HG03439 (cell line): ENCODE data around the gene ACAD8.
"Not testable (repeated sequence)": the region's sequence is repeated elsewhere in the genome, so short reads cannot be mapped to it uniquely, and the experiment has no call there.

Source experiments
- ATAC-seq: cut with Tn5 transposase; IDR thresholded peaks from one replicate; pipeline ENCODE4 v1.9.1; 2021; ENCODE audit warnings: mild to moderate bottlenecking, moderate library complexity; ENCODE audit not compliant: unreplicated experiment

The ACAD8 gene

DNA sequence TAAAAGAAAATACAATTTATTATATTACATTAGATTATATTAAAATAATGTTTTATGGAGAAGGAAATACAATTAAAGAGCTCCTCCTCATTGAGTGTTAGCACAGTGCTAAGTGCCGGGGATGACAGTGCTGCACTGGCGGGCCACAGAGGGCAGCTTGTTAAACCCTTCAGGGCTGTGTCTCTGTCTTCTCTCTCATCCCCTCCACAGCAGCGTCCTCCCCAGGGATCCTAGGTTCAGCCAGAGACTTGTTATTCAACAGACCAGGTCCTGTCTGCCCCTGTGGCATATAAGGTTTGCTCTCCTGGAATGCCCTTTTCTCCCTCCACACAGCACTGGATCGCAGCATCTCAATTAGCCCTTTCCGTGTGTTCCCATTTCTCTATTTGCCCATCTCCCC is 14.4 kb upstream of the ACAD8 start:
- no peak for ATAC-seq

DNA sequence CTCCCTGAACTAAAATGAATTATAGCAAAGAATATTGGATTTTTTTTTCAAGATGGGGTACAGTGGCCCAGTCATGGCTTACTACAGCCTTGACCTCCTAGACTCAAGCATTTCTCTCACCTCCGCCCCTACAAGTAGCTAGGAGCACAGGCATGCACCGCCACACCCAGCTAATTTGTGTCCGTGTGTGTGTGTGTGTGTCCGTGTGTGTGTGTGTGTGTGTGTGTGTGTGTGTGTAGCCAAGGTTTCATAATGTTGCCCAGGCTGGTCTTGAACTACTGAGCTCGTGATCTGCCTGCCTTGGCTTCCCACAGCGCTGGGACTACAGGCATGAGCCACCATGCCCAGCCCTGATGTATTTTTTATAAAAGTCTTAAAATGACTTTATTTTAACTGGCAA is 12.8 kb upstream of the ACAD8 start:
- ATAC-seq, result no peak

DNA sequence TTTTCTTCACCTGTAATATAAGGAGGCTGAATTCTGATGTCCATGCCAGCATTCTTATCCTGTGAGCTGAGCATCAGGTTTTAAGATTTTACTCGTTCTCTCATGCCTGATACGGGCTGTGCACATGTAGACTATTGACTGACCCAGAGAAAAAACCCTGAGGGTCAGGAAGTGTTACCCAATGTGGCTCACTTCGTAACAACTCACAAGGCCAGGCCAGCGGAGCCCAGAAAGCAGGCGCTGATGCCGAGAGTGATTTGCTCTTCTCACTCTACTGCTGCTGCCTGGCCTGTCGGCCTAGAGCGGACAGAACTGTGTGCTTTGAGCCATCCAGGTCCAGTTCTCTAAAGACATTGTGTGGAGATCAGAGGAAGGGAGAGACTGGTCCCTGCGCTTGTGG is 11.0 kb upstream of the ACAD8 start:
- no peak for ATAC-seq

DNA sequence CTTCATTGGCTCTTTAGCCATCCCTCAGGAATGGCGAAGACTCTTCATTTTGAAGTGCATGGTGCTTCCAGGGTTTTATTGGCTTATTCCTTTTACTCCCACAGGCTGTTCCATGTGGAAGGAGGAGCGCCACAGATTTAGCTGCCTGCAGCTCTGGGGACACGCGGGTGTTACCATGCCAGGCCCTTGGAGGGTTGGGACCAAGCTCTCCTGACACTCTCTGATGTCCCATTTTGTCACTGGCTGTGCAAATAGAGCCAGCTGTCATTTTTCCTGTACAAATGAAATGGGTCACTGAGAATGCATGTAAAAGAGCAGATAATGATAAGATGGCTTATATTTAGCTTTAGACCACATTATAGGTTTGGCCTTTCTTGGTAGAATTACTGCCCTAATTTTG is 9.5 kb upstream of the ACAD8 start:
- ATAC-seq, result no peak

DNA sequence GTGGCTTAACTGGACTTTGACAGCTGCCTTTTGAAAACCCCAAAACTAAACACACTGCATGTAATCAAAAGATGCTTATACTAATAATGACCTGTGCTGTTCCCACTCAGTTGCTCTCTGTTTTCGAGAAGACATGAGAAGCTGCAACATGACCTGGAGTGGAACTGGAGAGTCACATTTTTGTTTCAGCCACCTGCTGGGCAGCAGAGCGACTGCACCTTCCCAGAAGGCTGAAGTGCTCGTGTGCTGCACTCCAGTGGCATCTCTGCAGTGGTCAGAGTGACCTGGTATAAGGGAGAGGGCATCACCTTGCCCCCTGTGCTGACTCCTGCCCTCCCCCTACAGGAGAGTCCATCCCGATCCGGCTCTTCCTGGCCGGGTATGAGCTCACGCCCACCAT is 8.8 kb upstream of the ACAD8 start:
- ATAC-seq, result peak; percentile 74

DNA sequence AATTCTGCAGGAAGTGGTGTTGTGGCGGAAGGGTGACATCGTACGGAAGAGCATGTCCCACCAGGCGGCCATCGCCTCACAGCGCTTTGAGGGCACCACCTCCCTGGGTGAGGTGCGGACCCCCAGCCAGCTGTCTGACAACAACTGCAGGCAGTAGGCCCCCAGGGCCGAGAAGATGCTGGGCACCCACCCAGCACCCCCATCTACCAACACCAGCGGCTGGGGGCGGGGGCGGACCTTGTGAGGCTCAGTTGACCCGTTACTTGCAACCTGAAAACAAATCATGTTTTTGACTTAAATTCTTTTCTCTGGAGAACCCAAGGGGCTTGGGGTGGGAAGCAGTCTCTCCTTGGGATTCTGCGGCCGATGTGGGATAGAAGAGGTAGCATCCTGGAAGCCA is 7.9 kb upstream of the ACAD8 start:
- ATAC-seq, result no peak

DNA sequence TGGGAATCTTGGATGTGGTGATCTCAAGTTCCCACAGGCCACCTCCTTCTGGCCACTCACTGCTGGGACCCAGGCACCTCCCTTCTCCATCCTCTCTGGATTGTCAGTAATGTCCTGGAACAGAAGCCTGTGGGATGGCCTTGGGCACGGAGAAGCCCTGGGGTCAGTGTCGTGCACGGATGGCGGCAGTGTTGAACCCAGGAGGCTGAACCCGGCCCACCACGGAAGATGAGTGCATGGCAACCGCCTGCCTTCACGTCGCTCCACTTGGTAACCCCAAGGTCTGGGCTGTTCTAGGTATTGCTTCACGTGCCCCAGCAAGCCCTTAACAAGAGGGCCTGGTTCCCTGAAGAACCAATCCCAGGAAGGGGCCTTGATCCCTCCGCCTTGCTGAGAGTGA is 7.3 kb upstream of the ACAD8 start:
- no peak for ATAC-seq

DNA sequence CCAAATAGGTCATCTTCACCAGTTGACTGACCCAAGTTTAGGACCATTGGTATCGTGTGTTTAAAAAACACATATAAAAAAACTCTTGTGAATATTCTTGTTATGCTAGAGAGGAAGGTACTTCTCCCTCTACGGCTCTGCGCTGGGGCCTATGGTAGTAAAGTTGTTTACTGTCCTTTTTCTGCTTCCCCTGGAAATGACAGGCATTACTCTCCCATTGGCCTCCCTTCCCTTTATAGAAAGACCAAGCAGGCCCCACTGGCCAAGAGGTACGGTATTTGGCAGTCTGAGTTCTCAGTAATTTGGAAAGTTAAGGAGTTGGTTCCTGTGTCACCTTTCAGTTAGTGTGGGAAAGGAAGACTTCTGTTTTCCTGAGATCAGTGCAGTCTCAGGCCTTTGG is 6.7 kb upstream of the ACAD8 start:
- no peak for ATAC-seq

DNA sequence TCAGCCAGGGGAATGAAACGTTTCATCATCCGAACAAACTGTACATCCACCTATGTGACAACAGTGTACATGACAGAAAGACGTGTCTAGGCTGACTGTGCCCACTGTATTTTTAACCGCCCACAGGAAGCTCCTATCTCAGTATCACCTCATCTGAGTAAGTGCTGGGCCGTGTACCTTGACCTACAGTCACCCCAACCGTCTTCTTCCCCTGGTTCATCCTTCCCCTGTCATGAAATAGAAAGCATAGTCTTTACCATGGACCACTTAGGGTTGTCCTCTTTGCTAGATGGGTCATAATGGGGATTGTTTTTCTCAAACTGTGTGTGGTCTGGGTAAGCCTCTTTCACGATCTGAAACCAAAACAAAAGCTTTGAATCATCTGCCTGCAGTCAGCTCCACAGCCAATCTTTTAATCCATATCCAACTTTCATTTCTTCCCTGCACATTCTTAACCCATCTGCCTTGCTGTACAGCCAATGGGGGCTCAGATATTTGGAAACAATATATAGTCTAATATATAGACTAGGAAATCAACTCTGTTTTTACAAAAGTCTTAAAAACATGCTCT is 4.4 kb upstream of the ACAD8 start:
- no peak for ATAC-seq

DNA sequence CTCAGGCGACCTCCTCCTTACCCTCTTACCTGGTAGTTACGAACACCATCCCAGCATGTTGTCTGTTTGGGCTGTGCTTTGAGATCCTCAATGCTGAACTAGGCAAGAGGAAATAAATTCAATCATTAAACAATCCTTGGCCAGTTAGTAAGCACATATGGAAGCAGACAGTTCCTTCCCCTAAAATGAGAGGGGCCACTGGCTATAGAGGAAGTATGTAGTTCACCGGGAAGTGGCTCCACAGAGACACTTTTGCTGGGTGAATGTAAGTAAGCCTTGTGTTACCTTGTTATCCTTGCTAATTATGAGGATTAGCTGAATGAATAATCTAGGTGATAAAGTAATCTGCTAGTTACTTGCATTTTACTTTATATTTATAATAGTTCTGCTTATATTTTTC is 3.1 kb upstream of the ACAD8 start:
- no peak for ATAC-seq

DNA sequence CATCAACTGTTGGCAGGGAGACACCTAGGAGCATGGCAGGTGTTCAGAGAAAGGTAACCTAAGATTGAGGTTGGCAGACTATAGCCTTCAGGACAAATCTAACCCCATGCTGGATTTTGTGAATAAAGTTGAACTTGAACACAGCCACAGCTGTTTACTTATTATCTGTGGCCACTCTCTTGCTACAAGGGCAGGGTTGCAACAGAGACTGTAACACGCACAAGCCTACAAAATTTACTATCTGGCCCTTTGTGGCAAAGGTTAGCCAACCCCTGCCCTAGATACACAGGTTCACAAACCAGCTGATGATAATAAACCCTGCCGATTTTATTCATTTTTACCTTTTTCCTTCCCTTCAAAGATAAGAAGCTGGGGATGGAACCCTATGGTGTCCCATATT is 2.7 kb upstream of the ACAD8 start:
- no peak for ATAC-seq

DNA sequence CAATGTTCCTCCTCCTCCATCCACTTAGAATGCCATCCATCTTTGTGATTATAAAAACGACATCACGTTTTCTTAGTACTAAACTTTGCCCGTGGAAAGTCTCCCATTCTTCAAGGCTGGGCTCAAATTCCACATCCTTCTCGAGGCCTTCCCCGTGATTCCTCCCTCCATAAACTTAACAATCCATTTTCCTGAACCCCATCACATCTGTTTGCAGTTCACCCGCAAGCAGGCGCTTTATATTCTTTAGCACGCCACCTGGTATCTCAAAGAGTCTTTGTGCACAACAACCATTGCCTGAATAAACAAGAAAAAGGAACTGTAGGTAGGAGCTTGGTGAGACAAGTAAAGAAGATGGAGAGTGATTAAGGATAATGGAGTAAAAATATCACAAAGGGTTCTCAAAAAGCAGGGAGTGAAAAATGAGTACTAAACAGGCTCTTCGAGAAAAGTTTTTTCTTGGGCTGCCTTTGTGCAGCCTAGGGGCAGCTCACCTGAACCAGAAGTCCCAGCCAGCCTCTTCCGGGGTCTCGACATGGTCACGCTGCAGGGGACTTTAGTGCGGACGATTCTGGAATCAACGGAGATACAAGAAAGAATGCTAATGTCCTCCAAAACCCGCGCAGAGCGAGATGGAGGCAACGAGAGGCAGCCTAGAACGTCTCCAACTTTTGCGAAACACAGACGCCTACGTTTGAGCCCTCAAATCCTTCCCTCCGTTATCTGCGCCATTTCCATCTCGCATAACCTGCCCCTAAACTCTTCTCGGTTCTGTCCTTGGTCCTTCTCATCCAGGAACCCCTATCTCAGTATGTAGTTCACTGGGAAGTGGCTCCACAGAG is 801 bp upstream of the ACAD8 start:
- peak; percentile 24 for ATAC-seq

DNA sequence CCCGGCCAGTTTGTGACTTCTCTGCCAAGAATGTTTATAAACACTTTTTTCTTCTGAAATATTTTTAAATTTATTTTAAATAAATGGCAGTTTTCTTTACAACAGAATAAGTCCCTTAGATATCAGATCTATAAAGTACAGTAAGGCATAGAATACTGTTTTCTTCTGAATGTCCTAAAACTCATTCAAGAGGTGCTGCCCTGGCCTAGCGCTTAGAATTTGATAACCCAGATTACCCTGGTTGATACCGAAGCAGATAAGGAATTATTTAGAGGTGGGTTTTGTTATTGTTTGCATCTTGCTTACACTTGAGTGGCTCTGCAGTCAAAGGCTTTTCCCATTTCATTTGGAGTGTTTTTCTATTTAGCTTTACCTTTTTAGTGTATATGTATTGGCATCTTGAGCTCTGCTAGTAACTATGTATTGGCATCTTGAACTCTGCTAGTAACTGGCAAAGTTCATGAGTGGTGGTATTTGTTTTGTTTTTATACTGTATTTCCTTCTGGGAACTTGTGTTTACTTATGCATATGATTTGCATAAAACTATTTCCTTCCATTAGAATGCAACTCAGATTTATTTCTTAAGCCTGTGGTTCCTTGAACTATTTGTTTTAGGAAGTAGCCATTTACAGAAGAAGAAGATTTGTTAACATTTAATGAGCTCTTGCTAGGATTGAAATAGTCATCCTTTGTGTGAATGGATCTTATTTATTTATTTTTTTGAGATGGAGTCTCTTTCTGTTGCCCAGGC is 1.2 kb downstream of the ACAD8 start:
- ATAC-seq, result no peak

DNA sequence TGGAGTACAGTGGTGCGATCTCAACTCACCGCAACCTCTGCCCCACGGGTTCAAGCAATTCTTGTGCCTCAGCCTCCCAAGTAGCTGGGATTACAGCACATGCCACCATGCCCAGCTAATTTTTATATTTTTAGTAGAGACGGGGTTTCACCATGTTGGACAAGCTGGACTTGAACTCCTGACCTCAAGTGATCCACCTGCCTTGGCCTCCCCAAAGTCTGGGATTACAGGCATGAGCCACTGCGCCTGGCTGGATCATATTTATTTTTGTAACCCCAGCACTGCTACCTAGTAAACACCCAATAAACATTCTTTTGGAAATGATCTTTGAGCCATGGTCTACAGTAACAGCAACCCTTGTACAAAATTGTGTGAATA is 1.8 kb downstream of the ACAD8 start:
- not testable (repeated sequence) for ATAC-seq

DNA sequence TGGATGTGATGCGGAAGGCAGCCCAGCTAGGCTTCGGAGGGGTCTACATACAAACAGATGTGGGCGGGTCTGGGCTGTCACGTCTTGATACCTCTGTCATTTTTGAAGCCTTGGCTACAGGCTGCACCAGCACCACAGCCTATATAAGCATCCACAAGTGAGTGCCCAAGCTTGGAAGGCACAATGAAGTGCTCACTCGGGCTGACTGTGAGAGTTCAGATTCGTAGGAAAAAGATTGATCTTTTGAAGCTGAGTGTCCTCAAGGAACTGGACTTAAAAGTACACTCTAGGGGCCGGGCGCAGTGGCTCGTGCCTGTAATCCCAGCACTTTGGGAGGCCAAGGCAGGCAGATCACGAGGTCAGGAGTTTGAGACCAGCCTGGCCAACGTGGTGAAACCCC is 3.7 kb downstream of the ACAD8 start:
- no peak for ATAC-seq

DNA sequence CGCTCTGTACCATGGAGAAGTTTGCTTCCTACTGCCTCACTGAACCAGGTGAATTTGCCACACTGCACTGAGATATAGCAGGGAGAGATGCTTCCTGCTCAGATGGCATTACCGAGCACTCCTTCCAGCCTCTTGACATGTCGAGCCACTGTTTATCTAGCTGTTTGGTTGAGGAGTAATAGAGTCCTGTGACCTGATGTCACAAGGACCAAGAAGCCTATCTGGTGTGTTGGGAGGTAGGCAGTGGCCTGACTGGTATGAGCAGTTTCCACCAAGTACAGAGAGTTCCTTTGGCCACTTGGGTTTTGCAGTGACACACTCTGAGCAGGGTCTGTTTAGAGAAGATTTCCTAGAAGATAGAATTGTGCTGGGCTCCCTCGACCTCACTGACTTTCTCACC is 5.2 kb downstream of the ACAD8 start:
- ATAC-seq, result no peak

DNA sequence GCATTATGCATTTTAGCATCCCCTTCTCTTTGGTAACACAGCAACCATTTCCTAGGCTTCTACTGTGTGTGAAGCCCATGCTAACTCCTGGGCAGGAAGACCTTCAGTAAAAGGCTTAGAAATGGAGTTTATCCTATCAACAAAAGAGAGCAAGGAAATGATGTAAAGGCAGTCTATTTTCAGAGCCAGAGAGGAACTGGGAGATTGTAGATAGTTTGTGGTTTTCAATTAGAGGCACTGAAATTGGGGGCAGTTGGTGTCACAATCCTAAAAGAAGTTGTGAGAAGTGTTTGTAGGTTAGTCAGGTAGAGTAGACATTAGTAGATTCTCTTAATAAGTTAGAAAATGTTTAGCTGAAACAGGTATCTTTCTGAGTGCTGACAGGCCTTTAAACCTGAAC is 7.1 kb downstream of the ACAD8 start:
- ATAC-seq, result no peak

DNA sequence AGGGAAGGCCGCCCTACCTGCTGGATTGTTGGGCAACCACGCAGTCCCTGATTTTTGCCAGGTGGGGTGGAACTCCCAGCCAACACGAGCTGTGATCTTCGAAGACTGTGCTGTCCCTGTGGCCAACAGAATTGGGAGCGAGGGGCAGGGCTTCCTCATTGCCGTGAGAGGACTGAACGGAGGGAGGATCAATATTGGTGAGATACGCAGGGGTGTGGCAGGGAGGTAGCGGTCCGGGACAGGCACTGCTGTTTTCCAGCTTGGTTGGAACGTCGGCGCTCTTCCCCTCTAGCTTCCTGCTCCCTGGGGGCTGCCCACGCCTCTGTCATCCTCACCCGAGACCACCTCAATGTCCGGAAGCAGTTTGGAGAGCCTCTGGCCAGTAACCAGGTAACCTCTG is 7.6 kb downstream of the ACAD8 start:
- ATAC-seq, result no peak

DNA sequence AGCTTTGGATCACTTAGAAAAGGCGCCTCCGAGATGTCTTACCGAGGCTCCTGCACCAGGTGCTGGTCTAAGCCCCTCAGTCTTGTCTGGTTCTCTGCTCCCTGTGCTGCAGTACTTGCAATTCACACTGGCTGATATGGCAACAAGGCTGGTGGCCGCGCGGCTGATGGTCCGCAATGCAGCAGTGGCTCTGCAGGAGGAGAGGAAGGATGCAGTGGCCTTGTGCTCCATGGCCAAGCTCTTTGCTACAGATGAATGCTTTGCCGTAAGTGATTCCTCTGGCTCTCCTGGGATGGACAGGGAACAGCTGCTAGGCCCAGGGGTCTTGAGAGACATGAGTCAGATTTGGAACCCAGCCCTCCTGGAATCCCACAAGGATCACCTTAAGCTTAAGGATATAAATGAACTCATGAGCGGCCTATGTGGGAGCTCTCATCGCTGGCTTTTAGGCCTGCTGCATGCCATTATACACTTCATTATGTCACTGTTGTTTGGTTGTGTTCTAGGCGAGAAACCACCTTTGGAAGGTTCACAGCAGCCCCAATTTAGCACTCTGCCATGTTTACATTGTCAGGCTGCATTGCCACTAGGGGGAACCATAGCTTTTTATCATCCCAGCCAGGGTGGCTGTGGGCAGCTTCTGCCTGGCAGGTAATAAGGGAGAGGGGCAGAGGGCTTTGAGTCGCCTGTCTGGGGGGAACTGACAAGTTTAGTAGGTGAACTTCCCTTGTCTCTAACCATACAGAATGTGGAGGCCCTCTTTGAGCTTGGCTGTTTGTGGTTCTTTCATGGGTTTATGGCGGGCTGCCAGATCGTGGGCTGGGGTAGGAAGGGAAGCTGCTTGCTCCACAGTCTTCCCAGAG is 8.5 kb downstream of the ACAD8 start:
- no peak for ATAC-seq

DNA sequence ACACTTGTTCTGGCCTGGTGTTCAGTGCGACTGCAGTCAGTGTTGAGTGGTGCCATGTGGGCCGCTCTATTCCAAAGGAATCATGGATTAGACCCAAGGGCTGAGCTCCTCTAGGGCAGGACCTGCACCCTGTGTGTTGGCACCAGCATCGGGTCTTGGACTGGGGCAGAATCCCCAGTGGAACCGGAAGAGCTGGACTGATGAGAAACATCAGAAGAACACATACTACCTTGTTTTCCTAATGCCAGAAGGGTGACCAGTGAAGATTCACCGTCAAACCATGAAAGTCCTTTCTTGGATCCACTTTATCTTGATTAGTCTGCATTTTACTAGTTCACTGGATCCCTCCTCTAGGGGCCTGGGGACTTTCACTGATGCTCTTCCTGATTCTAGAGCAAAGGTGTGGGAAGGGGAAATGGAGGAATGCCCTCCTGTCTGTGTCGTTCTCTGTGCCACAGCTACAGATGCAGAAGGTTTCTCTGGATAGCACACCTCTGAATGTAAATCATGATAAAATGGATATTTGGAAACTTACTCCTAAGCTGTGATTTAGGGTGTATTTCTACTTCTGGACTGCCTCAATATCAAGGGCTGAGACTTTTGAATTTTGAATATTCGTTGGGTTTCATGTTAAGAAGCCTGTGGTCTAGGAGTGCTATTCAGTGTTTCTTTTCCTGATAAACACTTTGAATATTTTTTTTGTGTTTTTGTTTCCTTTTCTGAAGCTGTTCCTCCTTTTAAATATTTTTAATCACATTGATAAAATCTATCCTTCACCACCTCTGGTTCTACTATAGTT is 11.8 kb downstream of the ACAD8 start:
- ATAC-seq, result no peak
